ENCODE data around the gene ALDH1A3.

DNA sequence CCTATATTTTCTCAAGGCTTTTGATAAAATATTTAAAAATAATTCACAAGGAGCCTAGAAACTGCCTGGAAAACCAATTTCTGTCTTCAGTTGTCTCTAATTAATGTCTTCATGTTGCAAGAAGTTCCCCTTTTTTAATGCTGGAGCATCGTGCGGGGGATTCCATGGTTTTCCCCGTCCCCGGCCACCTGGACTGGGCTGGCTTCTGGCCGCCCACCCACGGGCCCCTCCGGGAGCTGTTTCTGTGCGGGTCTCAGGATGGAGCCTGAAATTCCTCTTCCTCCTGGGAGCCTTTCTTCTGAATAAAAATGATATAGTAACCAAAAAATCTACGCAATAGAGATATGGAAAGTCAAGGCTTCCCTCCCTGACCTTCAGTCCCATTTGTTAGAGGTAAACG, 31.5 kb downstream of the ALDH1A3 start:
- TF ChIP-seq CTCF (IDR thresholded peaks at IDR 0.05; ENCODE audit: insufficient read depth, low read length) (no peak), SPI1 (IDR thresholded peaks at IDR 0.05; ENCODE audit: borderline replicate concordance, low read depth) (no peak), GABPA (IDR thresholded peaks at IDR 0.05; ENCODE audit: low read depth) (no peak)
- TF ChIP-seq, protein P1, sequence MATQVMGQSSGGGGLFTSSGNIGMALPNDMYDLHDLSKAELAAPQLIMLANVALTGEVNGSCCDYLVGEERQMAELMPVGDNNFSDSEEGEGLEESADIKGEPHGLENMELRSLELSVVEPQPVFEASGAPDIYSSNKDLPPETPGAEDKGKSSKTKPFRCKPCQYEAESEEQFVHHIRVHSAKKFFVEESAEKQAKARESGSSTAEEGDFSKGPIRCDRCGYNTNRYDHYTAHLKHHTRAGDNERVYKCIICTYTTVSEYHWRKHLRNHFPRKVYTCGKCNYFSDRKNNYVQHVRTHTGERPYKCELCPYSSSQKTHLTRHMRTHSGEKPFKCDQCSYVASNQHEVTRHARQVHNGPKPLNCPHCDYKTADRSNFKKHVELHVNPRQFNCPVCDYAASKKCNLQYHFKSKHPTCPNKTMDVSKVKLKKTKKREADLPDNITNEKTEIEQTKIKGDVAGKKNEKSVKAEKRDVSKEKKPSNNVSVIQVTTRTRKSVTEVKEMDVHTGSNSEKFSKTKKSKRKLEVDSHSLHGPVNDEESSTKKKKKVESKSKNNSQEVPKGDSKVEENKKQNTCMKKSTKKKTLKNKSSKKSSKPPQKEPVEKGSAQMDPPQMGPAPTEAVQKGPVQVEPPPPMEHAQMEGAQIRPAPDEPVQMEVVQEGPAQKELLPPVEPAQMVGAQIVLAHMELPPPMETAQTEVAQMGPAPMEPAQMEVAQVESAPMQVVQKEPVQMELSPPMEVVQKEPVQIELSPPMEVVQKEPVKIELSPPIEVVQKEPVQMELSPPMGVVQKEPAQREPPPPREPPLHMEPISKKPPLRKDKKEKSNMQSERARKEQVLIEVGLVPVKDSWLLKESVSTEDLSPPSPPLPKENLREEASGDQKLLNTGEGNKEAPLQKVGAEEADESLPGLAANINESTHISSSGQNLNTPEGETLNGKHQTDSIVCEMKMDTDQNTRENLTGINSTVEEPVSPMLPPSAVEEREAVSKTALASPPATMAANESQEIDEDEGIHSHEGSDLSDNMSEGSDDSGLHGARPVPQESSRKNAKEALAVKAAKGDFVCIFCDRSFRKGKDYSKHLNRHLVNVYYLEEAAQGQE (IDR thresholded peaks at IDR 0.05; ENCODE audit: insufficient replicate concordance, low read depth) = no peak

All from HL-60 (cell line).